Dermis microvascular lymphatic vessel endothelial cell (primary cell): Measurements from ENCODE around the gene ANKRD40. TPM values are rescaled to one million over a fixed set of nuclear protein-coding genes. Genes with fewer than 3 reads are reported as not detected.

Experiments used
- DNase-seq, 2 donors: peaks; one replicate each; pipeline versions ENCODE4 v3.0.0 to v3.0.0-alpha.2; 2010; ENCODE audit warnings: low read depth in 2 of 2
- total RNA-seq: library from RNA; depleted of rRNA; stranded (reverse); fragments of >200 nt; gene quantifications from 2 replicates; pipeline ENCODE4 v1.2.1, GENCODE V29; 2014

ANKRD40 gene
- total RNA-seq, 1 donor from 2014 or later = 27.0 TPM

- peak in 1 of 2 donors; percentile 34 for DNase-seq
These were observed 58.4 kb downstream of the ANKRD40 start for GRCh38 chr17:50649042-50649908.

GRCh38 chr17:50647187-50647586 lies 60.5 kb downstream of the ANKRD40 start:
- DNase-seq = no peak

- DNase-seq = no peak
These were observed 61.7 kb downstream of the ANKRD40 start for GRCh38 chr17:50645748-50646682.

Other genes starting within 250 kb of the ANKRD40 start
- not detected in 2 replicates for gene CHAD, start 239.0 kb downstream of the ANKRD40 start, total RNA-seq
- 12.5 and 16.3 TPM in 2 replicates for gene RSAD1, start 229.1 kb downstream of the ANKRD40 start, total RNA-seq
- 0.13 and 0.26 TPM in 2 replicates for gene MYCBPAP, start 199.5 kb downstream of the ANKRD40 start, total RNA-seq
- 0.13 TPM in 1 of 2 replicates, not detected in the other for gene EPN3, start 175.2 kb downstream of the ANKRD40 start, total RNA-seq
- 37.2 and 42.2 TPM in 2 replicates for gene SPATA20, start 160.7 kb downstream of the ANKRD40 start, total RNA-seq
- not detected in 2 replicates for gene CACNA1G, start 147.2 kb downstream of the ANKRD40 start, total RNA-seq
- 0.13 and 0.90 TPM in 2 replicates for gene ABCC3, start 73.0 kb downstream of the ANKRD40 start, total RNA-seq
- 13.9 and 14.2 TPM in 2 replicates for gene LUC7L3, start 11.7 kb upstream of the ANKRD40 start, total RNA-seq
- gene ANKRD40CL, start 59.6 kb upstream of the ANKRD40 start, total RNA-seq = not detected in 2 replicates
- under 0.01 TPM in 1 of 2 replicates, not detected in the other for gene WFIKKN2, start 127.7 kb upstream of the ANKRD40 start, total RNA-seq
- 2.8 and 3.0 TPM in 2 replicates for gene TOB1, start 158.4 kb upstream of the ANKRD40 start, total RNA-seq